Upper lobe of left lung (tissue), 6 donors: Measurements from ENCODE around the gene KCNMA1. TPM values are rescaled to one million over a fixed set of nuclear protein-coding genes. Genes with fewer than 3 reads are reported as not detected.

Experiments used
- ATAC-seq, 2 donors: fragments of 200-7000 bp; cut with Tn5 transposase; one replicate each; pipeline ENCODE4 v1.9.1; 2022; ENCODE audit warnings: mild to moderate bottlenecking in 2 of 2, moderate library complexity in 2 of 2; ENCODE audit not compliant: low FRiP score in 2 of 2
- DNase-seq, 2 donors: peaks; one replicate each; pipeline ENCODE4 v3.0.0-alpha.2; 2019 to 2020
- H3K27ac ChIP-seq, 4 donors: fragments of 200-600 bp; sonication (generic); one replicate each; pipeline ENCODE4 v1.5.1; 2016 to 2019
- H3K27me3 ChIP-seq, 4 donors: fragments of 200-600 bp; sonication (generic); one replicate each; pipeline ENCODE4 v1.5.1; 2017 to 2019
- H3K36me3 ChIP-seq, 4 donors: fragments of 200-600 bp; sonication (generic); one replicate each; pipeline ENCODE4 v1.5.1; 2016 to 2019
- H3K4me1 ChIP-seq, 4 donors: fragments of 200-600 bp; sonication (generic); one replicate each; pipeline ENCODE4 v1.5.1; 2018 to 2019
- H3K4me3 ChIP-seq, 4 donors: fragments of 200-600 bp; sonication (generic); one replicate each; pipeline ENCODE4 v1.5.1; 2017 to 2019; ENCODE audit warnings: mild to moderate bottlenecking in 2 of 4, moderate library complexity in 1 of 4
- H3K9me3 ChIP-seq, 4 donors: fragments of 200-600 bp; sonication (generic); one replicate each; pipeline ENCODE4 v1.5.1; 2018 to 2019
- EP300 ChIP-seq, 4 donors: sonication (generic); formaldehyde crosslinking; IDR thresholded peaks; one replicate each; pipeline ENCODE4 v1.5.1; 2017; ENCODE audit warnings: antibody characterized with exemption in 4 of 4, control low read depth in 2 of 4
- POLR2A ChIP-seq, 4 donors: fragments of 450-650 bp; IDR thresholded peaks; one replicate each; pipeline ENCODE4 v1.5.1; 2016 to 2017; ENCODE audit warnings: antibody characterized with exemption in 4 of 4, mild to moderate bottlenecking in 2 of 4
- POLR2AphosphoS5 ChIP-seq, 2 donors: sonication (generic); formaldehyde crosslinking; IDR thresholded peaks; one replicate each; pipeline ENCODE4 v1.5.1; 2017; ENCODE audit warnings: antibody characterized with exemption in 2 of 2
- WGBS, 2 donors: methylation state at CpG; one replicate each; pipeline ENCODE4 v1.1.5; 2017 to 2018; 5-methylcytosine and 5-hydroxymethylcytosine counted together
- total RNA-seq, 6 donors: library from RNA; depleted of rRNA in 4 of 6; stranded (reverse); fragments of >200 nt in 4 of 6; gene quantifications; one replicate each; pipeline versions ENCODE4 v1.1.0 to v1.2.1, GENCODE V29; 2016 to 2021
- TF ChIP-seq, protein P1 (sequence below), 6 experiments: fragments of 450-650 bp in 4 of 6; fragments of 200-600 bp in 2 of 6; sonication (generic) in 2 of 6; IDR thresholded peaks; one replicate each; pipeline ENCODE4 v1.5.1; 2016 to 2019; ENCODE audit warnings: antibody characterized with exemption in 6 of 6
- donor health status: DM: no; HTN: no; CAD: no; lungs with moderate emphysema.
- donor health status: DM: no; HTN: yes; CAD: no; lungs with severe emphysema.

The KCNMA1 gene
- total RNA-seq, 6 donors from 2014 or later, result 5.8 to 107 (median 22.0) TPM

DNA sequence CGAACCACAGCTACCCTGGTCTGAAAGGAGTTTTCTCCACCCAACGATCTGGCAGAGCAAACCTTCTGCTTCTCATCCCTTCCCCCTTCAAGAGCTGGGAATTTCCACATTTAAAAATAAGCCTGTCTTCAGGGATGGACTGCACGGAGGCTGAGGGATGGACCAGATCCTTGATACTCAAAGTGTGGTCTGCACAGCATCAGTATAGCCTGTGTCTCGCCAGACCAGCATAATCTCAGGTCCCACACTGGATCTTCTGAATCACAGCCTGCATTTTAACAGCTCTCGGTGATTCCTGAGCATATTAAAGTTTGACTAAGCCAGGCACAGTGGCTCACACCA, 7.1 kb downstream of the KCNMA1 start:
- DNase-seq (no peak), ATAC-seq (no peak)
- Histone ChIP-seq H3K27ac (no peak overlapping the region), H3K9me3 (no peaks in the 10 kb centered on the region), H3K36me3 (no peaks in the 10 kb centered on the region), H3K4me3 (no peak overlapping the region), H3K27me3 (no peaks in the 10 kb centered on the region), H3K4me1 (no peaks in the 10 kb centered on the region)
- TF ChIP-seq EP300 (IDR thresholded peaks at IDR 0.05) (no peak), POLR2AphosphoS5 (IDR thresholded peaks at IDR 0.05) (no peak), POLR2A (IDR thresholded peaks at IDR 0.05) (no peak)
- TF ChIP-seq, protein P1, sequence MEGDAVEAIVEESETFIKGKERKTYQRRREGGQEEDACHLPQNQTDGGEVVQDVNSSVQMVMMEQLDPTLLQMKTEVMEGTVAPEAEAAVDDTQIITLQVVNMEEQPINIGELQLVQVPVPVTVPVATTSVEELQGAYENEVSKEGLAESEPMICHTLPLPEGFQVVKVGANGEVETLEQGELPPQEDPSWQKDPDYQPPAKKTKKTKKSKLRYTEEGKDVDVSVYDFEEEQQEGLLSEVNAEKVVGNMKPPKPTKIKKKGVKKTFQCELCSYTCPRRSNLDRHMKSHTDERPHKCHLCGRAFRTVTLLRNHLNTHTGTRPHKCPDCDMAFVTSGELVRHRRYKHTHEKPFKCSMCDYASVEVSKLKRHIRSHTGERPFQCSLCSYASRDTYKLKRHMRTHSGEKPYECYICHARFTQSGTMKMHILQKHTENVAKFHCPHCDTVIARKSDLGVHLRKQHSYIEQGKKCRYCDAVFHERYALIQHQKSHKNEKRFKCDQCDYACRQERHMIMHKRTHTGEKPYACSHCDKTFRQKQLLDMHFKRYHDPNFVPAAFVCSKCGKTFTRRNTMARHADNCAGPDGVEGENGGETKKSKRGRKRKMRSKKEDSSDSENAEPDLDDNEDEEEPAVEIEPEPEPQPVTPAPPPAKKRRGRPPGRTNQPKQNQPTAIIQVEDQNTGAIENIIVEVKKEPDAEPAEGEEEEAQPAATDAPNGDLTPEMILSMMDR (IDR thresholded peaks at IDR 0.05), result no peak
- WGBS, 2 donors, result 85 to 90% methylated on average over 5 of the region's 5 CpGs

DNA sequence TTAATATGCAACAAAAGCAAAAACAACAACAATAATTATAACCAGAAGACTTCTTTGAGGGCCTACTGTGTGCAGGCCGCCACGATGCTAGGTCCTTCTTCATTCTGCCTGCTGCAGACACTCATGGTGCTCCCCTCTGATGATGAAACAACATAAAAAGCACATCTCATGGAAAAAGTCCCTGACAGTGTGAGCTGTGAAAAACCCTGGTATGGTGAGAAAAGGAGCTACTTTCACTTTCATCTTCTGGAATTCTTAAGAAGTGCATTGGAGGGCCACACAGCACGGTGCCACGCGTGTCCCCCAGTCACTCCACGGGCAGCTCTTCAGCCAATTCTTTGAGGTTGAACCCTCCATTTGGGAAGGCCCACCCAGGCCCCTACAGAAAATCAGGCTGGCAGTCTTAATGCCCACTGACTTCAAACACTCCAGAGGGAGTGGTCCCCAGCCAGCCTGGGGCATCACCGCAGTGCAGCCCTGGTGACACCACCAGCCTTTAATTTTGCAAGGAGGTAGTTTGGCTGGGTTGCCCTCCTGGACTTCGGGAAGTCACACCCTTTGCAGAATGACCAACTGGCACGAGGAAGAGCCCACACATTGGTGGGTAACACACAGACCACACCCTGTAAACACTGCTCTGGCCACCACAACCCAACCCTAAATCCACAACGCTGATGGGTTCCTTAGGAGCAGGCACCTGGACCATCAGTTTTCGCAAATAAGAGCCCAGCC, 7.7 kb downstream of the KCNMA1 start:
- H3K9me3 ChIP-seq, result no peaks in the 10 kb centered on the region

DNA sequence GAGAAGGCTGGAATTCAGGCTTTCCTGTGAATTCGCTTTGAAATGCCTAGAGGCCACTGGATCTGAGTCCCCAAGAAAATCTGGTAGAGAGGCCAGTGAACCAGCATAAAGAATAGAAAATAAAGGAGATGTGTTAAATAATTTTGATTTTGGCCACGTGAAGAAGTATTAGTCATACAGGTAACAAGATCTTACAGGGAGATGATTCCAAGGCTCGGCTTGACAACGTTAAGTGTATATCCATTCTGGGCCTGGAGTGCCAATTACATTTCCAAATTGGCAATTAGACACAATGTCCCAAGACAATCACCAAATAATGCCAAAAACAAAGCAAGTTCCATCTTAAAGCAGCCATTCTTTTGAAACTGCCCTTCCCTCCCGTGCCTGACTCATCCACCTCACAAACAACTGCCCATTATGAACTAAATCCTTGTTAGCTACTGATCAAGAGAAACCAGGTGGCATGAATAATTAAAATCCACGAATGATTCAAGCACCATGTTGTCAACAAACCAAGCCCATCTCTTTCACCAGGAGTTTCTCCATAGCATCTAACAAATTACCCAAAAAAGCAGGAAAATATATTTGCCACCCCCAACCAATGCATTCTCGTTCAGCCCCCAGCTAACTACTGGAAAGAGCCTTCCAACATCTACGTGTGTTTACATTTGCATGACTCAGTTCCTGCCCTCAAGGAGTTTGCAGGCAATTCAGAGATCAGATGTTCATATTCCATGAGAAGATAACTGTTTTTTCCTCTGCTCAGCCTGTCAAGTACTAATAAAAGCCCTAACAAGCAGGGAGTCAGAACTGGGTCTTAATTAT, 8.5 kb downstream of the KCNMA1 start:
- Histone ChIP-seq H3K4me3 (no peak overlapping the region), H3K9me3 (no peaks in the 10 kb centered on the region), H3K27me3 (no peaks in the 10 kb centered on the region), H3K36me3 (no peaks in the 10 kb centered on the region), H3K27ac (no peak overlapping the region), H3K4me1 (no peaks in the 10 kb centered on the region)
- DNase-seq, result no peak
- TF ChIP-seq POLR2AphosphoS5 (IDR thresholded peaks at IDR 0.05) (no peak), POLR2A (IDR thresholded peaks at IDR 0.05) (no peak), EP300 (IDR thresholded peaks at IDR 0.05) (no peak)
- TF ChIP-seq, protein P1 (IDR thresholded peaks at IDR 0.05), result no peak
- 78 to 79% methylated on average over 8 of the region's 8 CpGs for WGBS, 2 donors
- ATAC-seq, result no peak

More for the DNA sequence above, 7.7 kb downstream of the KCNMA1 start:
- no peak for DNase-seq
- 73 to 81% methylated on average over 11 of the region's 11 CpGs for WGBS, 2 donors
- Histone ChIP-seq H3K4me1 (no peaks in the 10 kb centered on the region), H3K4me3 (no peak overlapping the region), H3K27ac (no peak overlapping the region), H3K36me3 (no peaks in the 10 kb centered on the region), H3K27me3 (no peaks in the 10 kb centered on the region)
- TF ChIP-seq, protein P1 (IDR thresholded peaks at IDR 0.05), result no peak
- no peak for TF ChIP-seq POLR2A (IDR thresholded peaks at IDR 0.05)
- TF ChIP-seq EP300 (IDR thresholded peaks at IDR 0.05), result no peak
- TF ChIP-seq POLR2AphosphoS5 (IDR thresholded peaks at IDR 0.05), result no peak
- no peak for ATAC-seq

DNA sequence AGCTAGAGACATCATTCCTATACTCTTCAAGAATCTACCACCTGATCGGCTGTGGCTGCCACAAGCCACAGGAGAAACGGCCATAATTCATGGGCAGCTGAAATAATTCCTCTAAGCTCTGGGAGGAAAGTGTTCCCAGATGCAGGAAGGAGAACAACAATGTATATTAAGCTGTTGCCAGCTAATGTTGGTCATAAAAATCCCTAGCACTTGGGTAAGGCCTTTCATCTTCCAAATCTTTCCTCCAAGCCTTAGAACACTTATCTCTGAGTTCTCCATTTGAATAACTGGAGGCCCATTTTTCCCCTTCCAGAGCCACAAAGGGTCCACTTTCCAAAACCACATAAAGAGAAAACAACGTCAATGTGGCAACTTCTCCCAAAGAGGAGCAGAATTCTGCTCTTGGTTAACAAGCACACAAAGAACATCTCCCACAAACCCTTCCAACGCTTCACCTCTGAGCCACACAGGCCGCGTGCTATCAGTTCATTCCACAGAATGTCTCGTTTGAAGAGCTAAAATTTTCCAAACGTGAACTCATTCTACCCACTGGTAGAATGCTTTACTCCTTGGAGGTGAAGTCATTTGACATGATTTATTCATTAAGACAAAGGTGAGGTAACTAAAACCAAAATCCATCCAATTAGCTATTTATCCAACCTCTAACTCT, 11.2 kb downstream of the KCNMA1 start:
- no peak for DNase-seq
- ATAC-seq, result no peak
- no peak overlapping the region for H3K4me3 ChIP-seq
- 81 to 84% methylated on average over 8 of the region's 8 CpGs for whole genome bisulfite sequencing, 2 donors
- no peaks in the 10 kb centered on the region for H3K36me3 ChIP-seq
- no peaks in the 10 kb centered on the region for H3K9me3 ChIP-seq
- H3K27me3 ChIP-seq, result no peaks in the 10 kb centered on the region
- no peaks in the 10 kb centered on the region for H3K4me1 ChIP-seq
- TF ChIP-seq, protein P1 (IDR thresholded peaks at IDR 0.05), result no peak
- TF ChIP-seq POLR2A (IDR thresholded peaks at IDR 0.05) (no peak), EP300 (IDR thresholded peaks at IDR 0.05) (no peak), POLR2AphosphoS5 (IDR thresholded peaks at IDR 0.05) (no peak)
- H3K27ac ChIP-seq, result no peak overlapping the region
